ENCODE measurements around the gene RTRAF. TPM values are rescaled to one million over a fixed set of nuclear protein-coding genes. Genes with fewer than 3 reads are reported as not detected.

The RTRAF gene
- total RNA-seq, 1 experiment from 2014 or later, result 285 TPM

GRCh38 chr14:52020866-52021717 lies 31.7 kb downstream of the RTRAF start:
- intact Hi-C loops (cut with micrococcal nuclease), result no loop called here
- H3K27ac Mint-ChIP-seq (ENCODE audit: low read depth, unreplicated experiment), result no peak overlapping the region
- H3K4me1 Mint-ChIP-seq (ENCODE audit: insufficient read depth, unreplicated experiment), result peaks cover 19% of the 10 kb centered on the region
- peaks cover 7% of the 10 kb centered on the region for H3K36me3 Mint-ChIP-seq (ENCODE audit: insufficient read depth, unreplicated experiment)
- no peaks in the 10 kb centered on the region for H3K27me3 Mint-ChIP-seq (ENCODE audit: insufficient read depth, unreplicated experiment)
- CTCF ChIA-PET, result interaction anchor here (0.6 to 1.0 kb wide), 4 partner anchors 10 to 122 kb away, joined by 3 to 6 read pairs (median 3); no protein-coding TSS in a partner anchor
- BruUV-seq (replicated peaks), result no TSS peak
- DNase-seq (ENCODE audit: unreplicated experiment), result no peak
- H3K4me3 Mint-ChIP-seq (ENCODE audit: unreplicated experiment), result no peak overlapping the region
- no peak for TF ChIP-seq CTCF (IDR thresholded peaks at IDR 0.05; ENCODE audit: unreplicated experiment)
- POLR2A ChIA-PET, result no interaction called here
- no peaks in the 10 kb centered on the region for H3K9me3 Mint-ChIP-seq (ENCODE audit: unreplicated experiment)

- H3K9me3 Mint-ChIP-seq (ENCODE audit: unreplicated experiment), result no peaks in the 10 kb centered on the region
- H3K4me3 Mint-ChIP-seq (ENCODE audit: unreplicated experiment), result no peak overlapping the region
- BruUV-seq (replicated peaks), result no TSS peak
- TF ChIP-seq CTCF (IDR thresholded peaks at IDR 0.05; ENCODE audit: unreplicated experiment), result no peak
- no peaks in the 10 kb centered on the region for H3K27me3 Mint-ChIP-seq (ENCODE audit: insufficient read depth, unreplicated experiment)
- H3K27ac Mint-ChIP-seq (ENCODE audit: low read depth, unreplicated experiment), result no peak overlapping the region
- POLR2A ChIA-PET, result no interaction called here
- H3K4me1 Mint-ChIP-seq (ENCODE audit: insufficient read depth, unreplicated experiment), result peaks cover 19% of the 10 kb centered on the region
- no peak for DNase-seq (ENCODE audit: unreplicated experiment)
- CTCF ChIA-PET, result interaction anchor here (1.0 to 1.8 kb wide), 2 partner anchors 26 kb away, joined by 3 to 9 read pairs; no protein-coding TSS in a partner anchor
- no peaks in the 10 kb centered on the region for H3K36me3 Mint-ChIP-seq (ENCODE audit: insufficient read depth, unreplicated experiment)
- intact Hi-C loops (cut with micrococcal nuclease), result no loop called here
These were observed 32.7 kb downstream of the RTRAF start for GRCh38 chr14:52021957-52022600.

- intact Hi-C loops (cut with micrococcal nuclease), result no loop called here
- DNase-seq (ENCODE audit: unreplicated experiment), result peak; percentile 65
- Mint-ChIP-seq H3K4me1 (ENCODE audit: insufficient read depth, unreplicated experiment) (peaks cover 13% of the 10 kb centered on the region), H3K36me3 (ENCODE audit: insufficient read depth, unreplicated experiment) (no peaks in the 10 kb centered on the region), H3K27me3 (ENCODE audit: insufficient read depth, unreplicated experiment) (no peaks in the 10 kb centered on the region), H3K4me3 (ENCODE audit: unreplicated experiment) (no peak overlapping the region), H3K9me3 (ENCODE audit: unreplicated experiment) (no peaks in the 10 kb centered on the region), H3K27ac (ENCODE audit: low read depth, unreplicated experiment) (no peak overlapping the region)
- no peak for TF ChIP-seq CTCF (IDR thresholded peaks at IDR 0.05; ENCODE audit: unreplicated experiment)
- BruUV-seq (replicated peaks), result no TSS peak
- ChIA-PET CTCF (interaction anchor here (0.7 to 1.8 kb wide), 2 partner anchors 28 to 239 kb away, joined by 3 to 9 read pairs; no protein-coding TSS in a partner anchor), POLR2A (interaction anchor here (0.6 to 1.1 kb wide), 3 partner anchors 9 to 54 kb away, joined by 3 read pairs; no protein-coding TSS in a partner anchor)
These were observed 34.2 kb downstream of the RTRAF start for GRCh38 chr14:52023518-52023917.

- ChIA-PET CTCF (interaction anchor here (0.6 to 1.1 kb wide), 3 partner anchors 20 to 225 kb away, joined by 3 to 4 read pairs (median 3); no protein-coding TSS in a partner anchor), POLR2A (interaction anchor here (0.6 to 1.0 kb wide), 3 partner anchors 9 to 219 kb away, joined by 3 read pairs; no protein-coding TSS in a partner anchor)
- Mint-ChIP-seq H3K27me3 (ENCODE audit: insufficient read depth, unreplicated experiment) (no peaks in the 10 kb centered on the region), H3K4me1 (ENCODE audit: insufficient read depth, unreplicated experiment) (peaks cover 12% of the 10 kb centered on the region), H3K27ac (ENCODE audit: low read depth, unreplicated experiment) (no peak overlapping the region), H3K36me3 (ENCODE audit: insufficient read depth, unreplicated experiment) (no peaks in the 10 kb centered on the region), H3K9me3 (ENCODE audit: unreplicated experiment) (no peaks in the 10 kb centered on the region), H3K4me3 (ENCODE audit: unreplicated experiment) (no peak overlapping the region)
- no peak for TF ChIP-seq CTCF (IDR thresholded peaks at IDR 0.05; ENCODE audit: unreplicated experiment)
- BruUV-seq (replicated peaks), result no TSS peak
- intact Hi-C loops (cut with micrococcal nuclease), result no loop called here
- DNase-seq (ENCODE audit: unreplicated experiment), result peak; percentile 71
These were observed 36.0 kb downstream of the RTRAF start for GRCh38 chr14:52025310-52025709.
